Loucy (cell line): ENCODE results near the gene TXN2.

Experiments used
- EZH2phosphoT487 ChIP-seq: fragments of 200-600 bp; IDR thresholded peaks from 2 replicates; pipeline ENCODE4 v1.6.1; 2018; ENCODE audit warnings: antibody characterized with exemption, mild to moderate bottlenecking, moderate library complexity, borderline replicate concordance
- TF ChIP-seq, protein P1 (sequence below): fragments of 200-600 bp; sonication (generic); conservative IDR thresholded peaks from 2 replicates; pipeline ENCODE4 v1.5.1; 2014; ENCODE audit warnings: mild to moderate bottlenecking, antibody characterized with exemption, low read length

DNA sequence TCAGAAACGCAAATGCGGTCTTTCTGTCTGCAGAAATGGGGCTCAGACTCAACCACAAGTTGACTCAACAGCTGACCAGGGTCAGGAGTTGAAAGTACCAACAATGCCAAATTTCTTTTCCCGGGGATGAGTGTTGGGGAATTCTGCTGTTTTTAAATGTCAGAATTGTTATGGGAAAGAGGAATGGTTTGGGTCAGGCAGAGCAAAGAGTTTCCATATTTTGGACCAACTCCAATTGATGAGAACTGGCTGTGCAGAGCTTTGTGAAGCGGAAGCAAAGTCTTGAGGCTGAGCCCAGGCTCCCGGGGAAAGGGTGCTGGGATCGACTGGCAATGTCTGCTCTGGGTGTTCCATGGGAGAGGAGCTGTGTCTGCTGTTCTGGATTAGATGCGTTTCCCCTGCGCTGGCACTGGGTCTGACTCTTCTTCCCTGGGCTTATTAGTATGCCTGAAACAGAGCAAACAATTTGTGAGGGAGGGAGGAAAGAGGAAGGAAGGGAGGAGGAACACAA, 36.2 kb downstream of the TXN2 start:
- TF ChIP-seq, protein P1, sequence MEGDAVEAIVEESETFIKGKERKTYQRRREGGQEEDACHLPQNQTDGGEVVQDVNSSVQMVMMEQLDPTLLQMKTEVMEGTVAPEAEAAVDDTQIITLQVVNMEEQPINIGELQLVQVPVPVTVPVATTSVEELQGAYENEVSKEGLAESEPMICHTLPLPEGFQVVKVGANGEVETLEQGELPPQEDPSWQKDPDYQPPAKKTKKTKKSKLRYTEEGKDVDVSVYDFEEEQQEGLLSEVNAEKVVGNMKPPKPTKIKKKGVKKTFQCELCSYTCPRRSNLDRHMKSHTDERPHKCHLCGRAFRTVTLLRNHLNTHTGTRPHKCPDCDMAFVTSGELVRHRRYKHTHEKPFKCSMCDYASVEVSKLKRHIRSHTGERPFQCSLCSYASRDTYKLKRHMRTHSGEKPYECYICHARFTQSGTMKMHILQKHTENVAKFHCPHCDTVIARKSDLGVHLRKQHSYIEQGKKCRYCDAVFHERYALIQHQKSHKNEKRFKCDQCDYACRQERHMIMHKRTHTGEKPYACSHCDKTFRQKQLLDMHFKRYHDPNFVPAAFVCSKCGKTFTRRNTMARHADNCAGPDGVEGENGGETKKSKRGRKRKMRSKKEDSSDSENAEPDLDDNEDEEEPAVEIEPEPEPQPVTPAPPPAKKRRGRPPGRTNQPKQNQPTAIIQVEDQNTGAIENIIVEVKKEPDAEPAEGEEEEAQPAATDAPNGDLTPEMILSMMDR, result no peak
- TF ChIP-seq EZH2phosphoT487, result no peak
